GM23248 (cell line): ENCODE measurements around the gene PALD1. TPM values are rescaled to one million over a fixed set of nuclear protein-coding genes. Genes with fewer than 3 reads are reported as not detected.

ENCODE experiments used
- DNase-seq: peaks from one replicate; pipeline ENCODE4 v3.0.0-alpha.2; 2015
- H2AFZ ChIP-seq: fragments of 200-600 bp; sonication (generic); 2 replicates; pipeline ENCODE4 v1.6.1; 2016; ENCODE audit warnings: antibody characterized with exemption
- H3F3A ChIP-seq: fragments of 200-600 bp; sonication (generic); 2 replicates; pipeline ENCODE4 v1.6.1; 2016; ENCODE audit warnings: mild to moderate bottlenecking, antibody characterized with exemption, mixed run types; ENCODE audit not compliant: insufficient read depth
- H3K27ac ChIP-seq: fragments of 200-600 bp; sonication (generic); 2 replicates; pipeline ENCODE4 v1.5.1; 2016; ENCODE audit warnings: mild to moderate bottlenecking
- H3K27me3 ChIP-seq: fragments of 200-600 bp; sonication (generic); replicated peaks from 2 replicates; pipeline ENCODE4 v1.6.1; 2016; ENCODE audit warnings: mild to moderate bottlenecking; ENCODE audit not compliant: insufficient read depth
- H3K36me3 ChIP-seq: fragments of 200-600 bp; sonication (generic); 2 replicates; pipeline ENCODE4 v1.6.1; 2016; ENCODE audit warnings: low read depth, mild to moderate bottlenecking
- H3K4me1 ChIP-seq: fragments of 200-600 bp; sonication (generic); 2 replicates; pipeline ENCODE4 v1.6.1; 2016; ENCODE audit warnings: mild to moderate bottlenecking; ENCODE audit not compliant: insufficient read depth
- H3K4me2 ChIP-seq: fragments of 200-600 bp; sonication (generic); one replicate; pipeline ENCODE4 v1.6.1; 2016; ENCODE audit warnings: mild to moderate bottlenecking; ENCODE audit not compliant: unreplicated experiment
- H3K4me3 ChIP-seq: fragments of 200-600 bp; sonication (generic); 2 replicates; pipeline ENCODE4 v1.5.1; 2016; ENCODE audit warnings: mild to moderate bottlenecking
- H3K79me2 ChIP-seq: fragments of 200-600 bp; sonication (generic); 2 replicates; pipeline ENCODE4 v1.6.1; 2016; ENCODE audit warnings: mild to moderate bottlenecking; ENCODE audit not compliant: insufficient read depth
- H3K9ac ChIP-seq: fragments of 200-600 bp; sonication (generic); 2 replicates; pipeline ENCODE4 v1.6.1; 2016; ENCODE audit warnings: mild to moderate bottlenecking
- H3K9me2 ChIP-seq: fragments of 200-600 bp; sonication (generic); 2 replicates; pipeline ENCODE4 v1.6.1; 2016; ENCODE audit warnings: mixed run types, mild to moderate bottlenecking, moderate library complexity; ENCODE audit not compliant: insufficient read depth
- H3K9me3 ChIP-seq: fragments of 200-600 bp; sonication (generic); one replicate; pipeline ENCODE4 v1.6.1; 2017; ENCODE audit warnings: low read depth
- H4K20me1 ChIP-seq: fragments of 200-600 bp; sonication (generic); 2 replicates; pipeline ENCODE4 v1.6.0; 2016; ENCODE audit not compliant: insufficient read depth
- EZH2 ChIP-seq: fragments of 200-600 bp; sonication (generic); IDR thresholded peaks from 2 replicates; pipeline ENCODE4 v1.6.1; 2018; ENCODE audit warnings: antibody characterized with exemption, mild to moderate bottlenecking; ENCODE audit not compliant: insufficient read depth, poor library complexity, severe bottlenecking
- EZH2phosphoT487 ChIP-seq: fragments of 200-600 bp; sonication (generic); IDR thresholded peaks from 2 replicates; pipeline ENCODE4 v1.6.1; 2018; ENCODE audit warnings: antibody characterized with exemption, moderate library complexity, mild to moderate bottlenecking, low read depth; ENCODE audit not compliant: insufficient read depth
- WGBS, 2 experiments: methylation state at CpG; one replicate each; pipeline ENCODE4 v1.1.6; 2015 to 2017; ENCODE audit warnings: low lambda C conversion rate in 2 of 2, low coverage in 1 of 2; ENCODE audit errors: missing lambda C conversion rate in 2 of 2; 5-methylcytosine and 5-hydroxymethylcytosine counted together
- in situ Hi-C: fragments of 300-500 bp; cut with MboI; formaldehyde crosslinking; loops from 2 replicates; pipeline ENCODE4 v1.15.0; 2020
- polyA plus RNA-seq: library from polyadenylated mRNA; unstranded; fragments of >200 nt; fragmentation: Nextera tagmentation; extraction: Ambion mirVana; gene quantifications from 2 replicates; pipeline ENCODE4 v1.2.1, GENCODE V29; 2016
- total RNA-seq: library from RNA; depleted of rRNA; stranded (reverse); fragments of >200 nt; shearing (Covaris generic); gene quantifications from 2 replicates; pipeline ENCODE4 v1.2.3, GENCODE V29; 2014

The PALD1 gene
- total and polyA plus RNA-seq, 2 experiments from 2014 or later, result not detected

- Histone ChIP-seq H3K79me2 (no peaks in the 10 kb centered on the region), H3K9me2 (no peaks in the 10 kb centered on the region), H3K9me3 (no peaks in the 10 kb centered on the region), H3F3A (no peaks in the 10 kb centered on the region), H3K4me2 (no peak overlapping the region), H4K20me1 (no peaks in the 10 kb centered on the region), H3K36me3 (no peaks in the 10 kb centered on the region), H3K9ac (no peak overlapping the region), H3K4me1 (no peaks in the 10 kb centered on the region), H3K27ac (no peak overlapping the region), H3K27me3 (peaks cover 28% of the 10 kb centered on the region), H3K4me3 (no peak overlapping the region), H2AFZ (no peak overlapping the region)
- WGBS, 2 experiments, result 72 to 76% methylated on average over 11 of the region's 11 CpGs
- in situ Hi-C loops, result no loop called here
- DNase-seq, result no peak
- TF ChIP-seq EZH2phosphoT487 (no peak), EZH2 (no peak)
Measured at GRCh38 chr10:70584366-70584765, 105.8 kb downstream of the PALD1 start.

DNA sequence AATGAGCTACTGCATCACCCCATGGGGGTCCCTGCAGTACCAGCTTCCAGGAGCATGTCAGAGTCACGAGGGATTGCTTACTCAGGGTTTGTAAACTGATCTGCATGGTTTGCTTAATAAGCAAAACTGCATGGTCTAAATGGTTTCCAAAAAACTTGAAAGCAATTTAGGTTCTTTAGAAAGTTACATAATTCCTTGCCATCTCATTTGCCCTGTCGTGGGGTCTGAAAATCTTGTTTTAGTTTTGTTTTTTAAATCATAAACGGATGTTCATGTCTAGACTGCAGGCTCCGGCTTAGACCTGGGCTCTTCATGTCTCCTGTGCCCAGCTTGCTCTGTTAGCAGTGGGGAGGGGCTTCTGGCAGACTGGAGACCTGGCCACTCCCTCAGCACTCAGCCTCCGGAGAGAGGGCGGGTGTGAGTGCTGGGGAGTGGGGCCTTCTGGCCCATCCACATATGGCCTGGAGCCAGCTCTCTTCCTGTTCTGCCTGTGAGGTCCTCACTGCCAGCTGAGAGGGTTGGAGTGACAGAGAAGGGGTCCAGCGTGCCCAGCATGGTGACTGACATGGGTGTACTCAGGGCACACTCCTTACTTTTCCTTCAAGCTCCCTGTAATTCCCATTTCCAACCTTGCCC, 106.5 kb downstream of the PALD1 start:
- no peaks in the 10 kb centered on the region for H3K79me2 ChIP-seq
- DNase-seq, result no peak

DNA sequence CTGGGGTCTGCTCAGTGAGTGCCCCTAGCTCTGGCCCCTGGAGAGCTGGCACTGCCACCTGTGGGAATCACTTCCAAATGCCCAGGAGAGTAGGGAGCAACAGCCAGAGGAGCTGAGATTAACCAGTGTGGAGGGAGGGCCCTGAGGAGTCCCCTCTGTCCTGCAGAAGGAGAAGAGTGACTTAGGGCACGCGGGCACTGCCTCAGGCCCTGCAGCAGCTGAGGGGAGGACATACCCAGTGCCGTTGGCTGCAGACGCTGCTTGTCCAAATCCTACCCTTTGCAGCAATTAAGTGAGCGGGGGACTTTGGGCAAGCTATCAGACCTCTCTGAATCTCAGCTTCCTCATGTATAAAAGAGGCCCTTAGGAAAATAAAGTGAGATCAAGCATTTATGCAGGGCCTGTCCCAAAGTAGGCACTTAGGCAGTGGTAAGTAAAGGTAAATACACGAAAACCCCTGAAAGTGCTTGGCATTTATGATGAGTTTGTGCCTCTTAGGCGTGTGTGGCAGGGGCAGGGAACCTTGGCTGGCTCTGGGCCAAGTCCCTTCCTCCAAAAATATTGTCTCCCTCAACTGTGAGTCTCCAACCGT, 107.1 kb downstream of the PALD1 start:
- no peaks in the 10 kb centered on the region for H3F3A ChIP-seq
- H3K36me3 ChIP-seq, result no peaks in the 10 kb centered on the region
- H2AFZ ChIP-seq, result no peak overlapping the region
- peaks cover 28% of the 10 kb centered on the region for H3K27me3 ChIP-seq
- DNase-seq, result no peak
- no peaks in the 10 kb centered on the region for H4K20me1 ChIP-seq
- in situ Hi-C loops, result no loop called here
- no peaks in the 10 kb centered on the region for H3K9me2 ChIP-seq
- WGBS, 2 experiments, result 73 to 76% methylated on average over 8 of the region's 8 CpGs
- H3K4me1 ChIP-seq, result no peaks in the 10 kb centered on the region
- H3K9me3 ChIP-seq, result no peaks in the 10 kb centered on the region
- TF ChIP-seq EZH2phosphoT487, result no peak
- TF ChIP-seq EZH2, result no peak
- no peak overlapping the region for H3K4me2 ChIP-seq
- no peak overlapping the region for H3K27ac ChIP-seq
- H3K4me3 ChIP-seq, result no peak overlapping the region
- no peak overlapping the region for H3K9ac ChIP-seq
- no peaks in the 10 kb centered on the region for H3K79me2 ChIP-seq

More for the DNA sequence above, 106.5 kb downstream of the PALD1 start:
- no peaks in the 10 kb centered on the region for H3F3A ChIP-seq
- H3K27ac ChIP-seq, result no peak overlapping the region
- no peak overlapping the region for H3K4me2 ChIP-seq
- H3K4me1 ChIP-seq, result no peaks in the 10 kb centered on the region
- no peaks in the 10 kb centered on the region for H3K9me2 ChIP-seq
- H3K36me3 ChIP-seq, result no peaks in the 10 kb centered on the region
- no peak overlapping the region for H2AFZ ChIP-seq
- TF ChIP-seq EZH2 (no peak), EZH2phosphoT487 (no peak)
- peaks cover 28% of the 10 kb centered on the region for H3K27me3 ChIP-seq
- no peak overlapping the region for H3K9ac ChIP-seq
- no peaks in the 10 kb centered on the region for H4K20me1 ChIP-seq
- WGBS, 2 experiments, result 25 to 37% methylated on average over 7 of the region's 7 CpGs
- in situ Hi-C loops, result no loop called here
- H3K4me3 ChIP-seq, result no peak overlapping the region
- H3K9me3 ChIP-seq, result no peaks in the 10 kb centered on the region

GRCh38 chr10:70586348-70586930, 107.9 kb downstream of the PALD1 start:
- no peaks in the 10 kb centered on the region for H3K36me3 ChIP-seq
- H3F3A ChIP-seq, result no peaks in the 10 kb centered on the region
- no peak overlapping the region for H2AFZ ChIP-seq
- H3K4me2 ChIP-seq, result no peak overlapping the region
- H3K4me3 ChIP-seq, result no peak overlapping the region
- WGBS, 2 experiments, result 65 to 75% methylated on average over 8 of the region's 8 CpGs
- no peak for DNase-seq
- H3K27me3 ChIP-seq, result peaks cover 28% of the 10 kb centered on the region
- H3K4me1 ChIP-seq, result no peaks in the 10 kb centered on the region
- no peaks in the 10 kb centered on the region for H3K79me2 ChIP-seq
- no peaks in the 10 kb centered on the region for H3K9me3 ChIP-seq
- no peaks in the 10 kb centered on the region for H4K20me1 ChIP-seq
- no peak overlapping the region for H3K27ac ChIP-seq
- H3K9ac ChIP-seq, result no peak overlapping the region
- H3K9me2 ChIP-seq, result no peaks in the 10 kb centered on the region
- in situ Hi-C loops, result no loop called here
- TF ChIP-seq EZH2phosphoT487, result no peak
- TF ChIP-seq EZH2, result no peak
